Parathyroid adenoma (tissue), 2 donors: ENCODE measurements around the gene RSPH9.

ENCODE experiments used
- H2AFZ ChIP-seq: fragments of 300-600 bp; sonication (generic); one replicate; pipeline ENCODE4 v1.7.0; 2017; ENCODE audit warnings: antibody characterized with exemption, mild to moderate bottlenecking
- H3K27ac ChIP-seq: fragments of 300-600 bp; sonication (generic); one replicate; pipeline ENCODE4 v1.7.0; 2017
- H3K27me3 ChIP-seq: fragments of 300-600 bp; sonication (generic); one replicate; pipeline ENCODE4 v1.7.0; 2017; ENCODE audit warnings: low read length; ENCODE audit not compliant: control insufficient read depth, insufficient read depth
- H3K36me3 ChIP-seq: fragments of 300-600 bp; sonication (generic); one replicate; pipeline ENCODE4 v1.7.0; 2017; ENCODE audit warnings: low read length; ENCODE audit not compliant: control insufficient read depth, insufficient read depth
- H3K4me1 ChIP-seq: fragments of 300-600 bp; sonication (generic); one replicate; pipeline ENCODE4 v1.7.0; 2017; ENCODE audit warnings: control low read depth
- H3K4me2 ChIP-seq: fragments of 300-600 bp; sonication (generic); one replicate; pipeline ENCODE4 v1.7.0; 2017; ENCODE audit warnings: low read length
- H3K4me3 ChIP-seq: fragments of 300-600 bp; sonication (generic); one replicate; pipeline ENCODE4 v1.7.0; 2017; ENCODE audit warnings: low read depth, low read length
- H3K79me2 ChIP-seq: fragments of 300-600 bp; sonication (generic); one replicate; pipeline ENCODE4 v1.7.0; 2017; ENCODE audit warnings: control low read depth
- H3K9ac ChIP-seq: fragments of 300-600 bp; sonication (generic); one replicate; pipeline ENCODE4 v1.7.0; 2017; ENCODE audit warnings: mild to moderate bottlenecking
- H3K9me3 ChIP-seq: fragments of 300-600 bp; sonication (generic); one replicate; pipeline ENCODE4 v1.7.0; 2017; ENCODE audit warnings: low read length; ENCODE audit not compliant: control insufficient read depth
- CTCF ChIP-seq: fragments of 300-600 bp; sonication (generic); IDR thresholded peaks from one replicate; pipeline ENCODE4 v1.7.0; 2017; ENCODE audit warnings: antibody characterized with exemption, mild to moderate bottlenecking
- donor health status: primary hyperparathyroidism.

Gene RSPH9

GRCh38 chr6:43674291-43674690 lies 29.5 kb downstream of the RSPH9 start:
- Histone ChIP-seq H3K79me2 (no peaks in the 10 kb centered on the region), H2AFZ (no peak overlapping the region), H3K4me2 (no peak overlapping the region), H3K27me3 (no peaks in the 10 kb centered on the region), H3K4me3 (no peak overlapping the region), H3K36me3 (no peaks in the 10 kb centered on the region), H3K9me3 (no peaks in the 10 kb centered on the region), H3K4me1 (peaks cover 13% of the 10 kb centered on the region), H3K27ac (no peak overlapping the region), H3K9ac (no peak overlapping the region)
- TF ChIP-seq CTCF = no peak

- Histone ChIP-seq H2AFZ (no peak overlapping the region), H3K27ac (no peak overlapping the region), H3K36me3 (no peaks in the 10 kb centered on the region), H3K4me3 (no peak overlapping the region), H3K9me3 (no peaks in the 10 kb centered on the region), H3K9ac (no peak overlapping the region), H3K27me3 (no peaks in the 10 kb centered on the region), H3K4me2 (no peak overlapping the region), H3K79me2 (peaks cover 4% of the 10 kb centered on the region), H3K4me1 (peaks cover 7% of the 10 kb centered on the region)
- no peak for TF ChIP-seq CTCF
These were observed 30.1 kb downstream of the RSPH9 start for GRCh38 chr6:43674921-43675320.

GRCh38 chr6:43676962-43677606 lies 32.2 kb downstream of the RSPH9 start:
- Histone ChIP-seq H2AFZ (no peak overlapping the region), H3K9me3 (no peaks in the 10 kb centered on the region), H3K4me3 (no peak overlapping the region), H3K27me3 (no peaks in the 10 kb centered on the region), H3K4me2 (no peak overlapping the region), H3K27ac (no peak overlapping the region), H3K4me1 (no peaks in the 10 kb centered on the region), H3K9ac (no peak overlapping the region), H3K79me2 (peaks cover 10% of the 10 kb centered on the region), H3K36me3 (no peaks in the 10 kb centered on the region)
- TF ChIP-seq CTCF = no peak

GRCh38 chr6:43677759-43678158 lies 32.9 kb downstream of the RSPH9 start:
- H3K79me2 ChIP-seq = peaks cover 10% of the 10 kb centered on the region
- no peak overlapping the region for H3K27ac ChIP-seq
- H3K36me3 ChIP-seq = no peaks in the 10 kb centered on the region
- TF ChIP-seq CTCF = no peak
- H3K27me3 ChIP-seq = no peaks in the 10 kb centered on the region
- H3K4me1 ChIP-seq = peaks cover under 1% of the 10 kb centered on the region
- no peak overlapping the region for H3K4me3 ChIP-seq
- no peak overlapping the region for H3K4me2 ChIP-seq
- H3K9me3 ChIP-seq = no peaks in the 10 kb centered on the region
- no peak overlapping the region for H2AFZ ChIP-seq
- no peak overlapping the region for H3K9ac ChIP-seq

- Histone ChIP-seq H3K79me2 (peaks cover 10% of the 10 kb centered on the region), H3K27ac (no peak overlapping the region), H3K4me1 (peaks cover 7% of the 10 kb centered on the region), H3K9ac (no peak overlapping the region), H3K4me2 (no peak overlapping the region), H3K9me3 (no peaks in the 10 kb centered on the region), H2AFZ (no peak overlapping the region), H3K27me3 (no peaks in the 10 kb centered on the region), H3K4me3 (no peak overlapping the region), H3K36me3 (no peaks in the 10 kb centered on the region)
- TF ChIP-seq CTCF = no peak
These were observed 33.5 kb downstream of the RSPH9 start for GRCh38 chr6:43678341-43678740.
